GM12864 (cell line): ENCODE measurements around the gene ETS1.

Experiments used
- DNase-seq: peaks from one replicate; pipeline ENCODE4 v3.0.0-alpha.2; 2011; ENCODE audit warnings: low read depth
- H3K4me3 ChIP-seq: 2 replicates; pipeline ENCODE4 v1.5.1; 2011; ENCODE audit warnings: mild to moderate bottlenecking, low read depth, low read length, control low read depth
- TF ChIP-seq, protein P1 (sequence below): IDR thresholded peaks from 2 replicates; pipeline ENCODE4 v1.5.1; 2011; ENCODE audit warnings: low read depth, mild to moderate bottlenecking, moderate library complexity, low read length, control low read depth, inconsistent platforms; ENCODE audit errors: missing control alignments

The ETS1 gene

DNA sequence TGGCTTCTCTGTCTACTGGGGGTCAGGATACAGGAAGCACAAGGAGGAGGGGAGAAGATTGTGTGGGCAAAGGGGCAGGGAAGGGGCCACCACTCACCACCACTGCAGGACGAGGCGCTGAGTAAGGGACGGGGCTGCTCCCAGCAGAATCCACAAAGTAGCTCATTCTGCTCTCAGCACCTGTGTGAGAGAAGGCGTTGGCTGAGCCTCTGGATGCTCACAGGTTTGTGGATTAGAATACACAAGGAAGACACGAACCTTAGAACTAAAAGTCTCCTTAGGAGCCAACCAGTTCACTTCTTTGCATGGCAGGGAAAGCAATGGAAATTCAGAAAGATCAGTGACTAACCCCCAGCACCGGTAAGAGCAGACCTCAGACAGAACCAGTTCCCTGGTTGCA, 14.4 kb downstream of the ETS1 start:
- H3K4me3 ChIP-seq = no peak overlapping the region
- no peak for DNase-seq
- TF ChIP-seq, protein P1, sequence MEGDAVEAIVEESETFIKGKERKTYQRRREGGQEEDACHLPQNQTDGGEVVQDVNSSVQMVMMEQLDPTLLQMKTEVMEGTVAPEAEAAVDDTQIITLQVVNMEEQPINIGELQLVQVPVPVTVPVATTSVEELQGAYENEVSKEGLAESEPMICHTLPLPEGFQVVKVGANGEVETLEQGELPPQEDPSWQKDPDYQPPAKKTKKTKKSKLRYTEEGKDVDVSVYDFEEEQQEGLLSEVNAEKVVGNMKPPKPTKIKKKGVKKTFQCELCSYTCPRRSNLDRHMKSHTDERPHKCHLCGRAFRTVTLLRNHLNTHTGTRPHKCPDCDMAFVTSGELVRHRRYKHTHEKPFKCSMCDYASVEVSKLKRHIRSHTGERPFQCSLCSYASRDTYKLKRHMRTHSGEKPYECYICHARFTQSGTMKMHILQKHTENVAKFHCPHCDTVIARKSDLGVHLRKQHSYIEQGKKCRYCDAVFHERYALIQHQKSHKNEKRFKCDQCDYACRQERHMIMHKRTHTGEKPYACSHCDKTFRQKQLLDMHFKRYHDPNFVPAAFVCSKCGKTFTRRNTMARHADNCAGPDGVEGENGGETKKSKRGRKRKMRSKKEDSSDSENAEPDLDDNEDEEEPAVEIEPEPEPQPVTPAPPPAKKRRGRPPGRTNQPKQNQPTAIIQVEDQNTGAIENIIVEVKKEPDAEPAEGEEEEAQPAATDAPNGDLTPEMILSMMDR = no peak

DNA sequence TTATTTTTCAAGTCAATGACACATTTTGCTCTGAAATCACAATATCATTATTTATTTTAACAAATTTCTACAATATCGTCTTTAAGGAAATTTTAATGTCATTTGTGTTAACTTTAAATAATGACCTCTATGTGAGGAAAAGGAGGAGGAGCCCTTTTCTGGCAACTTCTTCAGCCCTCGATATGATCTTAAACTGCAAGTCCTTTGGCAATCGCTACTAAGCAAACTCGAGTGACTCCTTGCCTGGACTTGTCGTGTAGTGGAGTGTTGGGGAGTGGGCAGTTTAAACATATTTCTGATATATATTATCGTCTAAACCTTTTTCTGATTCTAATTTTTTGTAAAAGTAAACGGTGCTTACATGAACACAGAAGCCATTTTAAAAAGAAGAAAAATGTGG, 16.7 kb downstream of the ETS1 start:
- no peak overlapping the region for H3K4me3 ChIP-seq
- TF ChIP-seq, protein P1 = no peak
- no peak for DNase-seq

DNA sequence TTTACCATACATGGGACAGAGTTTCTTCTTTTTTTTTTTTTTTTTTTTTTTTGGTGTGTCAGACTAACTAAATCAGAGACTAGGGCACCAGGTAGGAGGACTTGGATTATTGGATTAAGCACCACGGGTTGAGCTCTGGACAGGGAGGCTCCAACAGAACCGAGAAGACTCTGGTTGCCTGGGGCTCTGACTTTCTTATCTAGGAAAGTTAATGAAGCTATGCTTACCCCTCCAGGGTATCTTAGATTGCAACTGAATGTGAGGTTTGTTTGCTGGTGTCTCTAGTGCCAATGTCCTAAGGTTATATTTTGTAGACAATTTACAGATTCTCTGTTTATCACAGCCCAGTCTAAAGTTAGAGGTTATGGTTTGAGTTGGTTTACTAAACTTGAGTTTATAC, 18.1 kb downstream of the ETS1 start:
- no peak overlapping the region for H3K4me3 ChIP-seq
- TF ChIP-seq, protein P1 = no peak
- DNase-seq = no peak

DNA sequence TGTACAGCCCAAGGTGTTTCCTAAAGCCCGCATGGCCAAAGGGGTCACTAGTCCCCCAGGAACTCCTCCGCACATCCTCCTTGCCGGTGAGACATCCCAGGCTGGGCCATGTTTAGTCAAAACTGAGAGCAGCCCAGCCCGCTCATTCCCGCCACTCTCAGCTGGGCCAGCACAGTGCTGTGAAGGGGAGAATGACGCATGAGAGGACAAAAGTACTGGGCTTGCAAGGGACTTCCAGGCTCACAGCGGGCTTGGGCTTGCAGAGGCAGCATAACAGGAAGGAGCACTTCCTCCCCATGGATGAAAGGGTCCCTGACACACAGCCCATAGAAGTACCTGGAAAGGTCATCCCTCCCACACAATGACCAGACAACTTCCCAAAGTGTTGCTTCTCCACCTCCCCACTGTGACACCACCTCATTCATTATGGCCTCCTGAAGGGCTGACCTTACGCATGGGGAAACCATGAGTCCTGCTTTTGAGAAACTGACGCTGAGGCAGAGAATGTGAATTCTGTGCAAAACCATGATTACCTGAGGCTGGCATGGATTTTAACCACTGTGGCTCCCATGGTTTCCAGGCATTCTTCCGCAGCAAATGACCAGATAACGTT, 19.1 kb downstream of the ETS1 start:
- TF ChIP-seq, protein P1 = no peak
- DNase-seq = no peak

DNA sequence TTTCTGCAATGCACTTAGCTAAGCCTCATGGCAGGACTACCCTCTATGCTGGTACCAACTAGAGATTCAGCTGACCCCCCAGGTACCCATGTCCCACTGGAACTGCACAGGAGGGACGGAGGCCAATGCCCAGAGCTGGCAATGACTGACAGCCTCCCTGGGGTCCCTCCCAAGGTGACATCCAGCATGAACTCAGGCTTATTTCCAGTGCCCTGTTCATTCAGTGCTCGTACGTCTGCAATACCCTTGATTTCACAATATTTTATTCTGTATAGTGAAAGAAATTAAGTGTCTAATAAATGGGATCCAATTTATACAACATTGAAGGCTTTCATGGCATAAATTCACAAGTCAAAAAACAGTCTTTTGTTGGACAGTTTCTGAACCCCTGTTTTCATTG, 20.2 kb downstream of the ETS1 start:
- TF ChIP-seq, protein P1 = no peak
- no peak for DNase-seq

More for the DNA sequence above, 19.1 kb downstream of the ETS1 start:
- no peak overlapping the region for H3K4me3 ChIP-seq

DNA sequence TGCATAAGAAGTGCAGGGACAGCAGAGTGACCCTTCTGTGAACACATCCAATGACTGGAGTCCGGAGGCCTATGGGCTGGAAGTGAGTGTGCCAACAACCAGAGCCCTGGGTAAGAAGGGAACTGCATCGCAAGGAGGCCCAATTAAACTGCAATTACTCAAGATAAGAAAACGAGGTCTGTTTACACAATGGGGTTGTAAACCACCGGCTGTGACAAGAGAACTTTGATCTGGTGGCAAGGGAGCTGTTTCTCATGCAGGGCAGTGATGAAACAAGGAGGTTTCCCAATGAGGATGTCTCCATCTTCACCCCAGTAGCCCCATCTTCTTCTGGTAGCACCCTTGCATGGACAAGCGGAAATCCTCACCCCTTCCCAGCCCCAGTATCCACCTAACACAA, 21.5 kb downstream of the ETS1 start:
- H3K4me3 ChIP-seq = no peak overlapping the region
- DNase-seq = no peak
- TF ChIP-seq, protein P1 = no peak

More for the DNA sequence above, 20.2 kb downstream of the ETS1 start:
- H3K4me3 ChIP-seq = no peak overlapping the region

DNA sequence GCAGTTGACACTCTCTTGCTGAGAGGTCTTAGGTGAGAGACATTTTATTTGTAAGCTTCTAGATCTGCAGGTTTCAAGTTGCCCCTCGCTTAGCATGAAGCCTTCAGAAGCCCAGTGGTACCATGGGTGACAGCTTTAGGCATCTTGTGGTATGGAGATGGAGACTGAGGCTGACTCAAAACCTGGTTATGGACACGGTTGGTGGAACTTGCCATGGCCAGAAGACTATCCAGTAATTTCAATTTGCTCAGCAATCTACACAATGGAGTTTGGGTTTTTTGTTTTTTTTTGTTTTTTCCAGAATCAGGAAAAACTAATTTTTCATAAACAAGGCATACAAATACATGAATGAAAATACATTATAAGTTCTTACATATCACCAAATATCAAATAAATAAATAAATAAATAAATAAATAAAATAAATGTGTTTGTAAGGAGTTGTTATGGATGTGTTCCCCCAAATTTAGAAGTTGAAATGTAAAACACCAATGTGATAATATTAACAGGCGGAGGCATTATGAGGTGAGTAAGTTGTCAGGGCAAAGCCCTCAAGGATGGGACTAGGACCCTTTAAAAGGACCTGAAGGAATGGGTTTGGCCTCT, 22.6 kb downstream of the ETS1 start:
- DNase-seq = no peak
- TF ChIP-seq, protein P1 = no peak
- no peak overlapping the region for H3K4me3 ChIP-seq
